NT2/D1 (cell line): ENCODE data around the gene ABO.

Source experiments
- DNase-seq: peaks from one replicate; pipeline ENCODE4 v3.0.0-alpha.2; 2011; ENCODE audit warnings: low read depth, low spot score
- H3K27me3 ChIP-seq: 2 replicates; pipeline ENCODE4 v1.6.0; 2011; ENCODE audit warnings: mild to moderate bottlenecking; ENCODE audit not compliant: insufficient read length, insufficient read depth
- H3K36me3 ChIP-seq: 2 replicates; pipeline ENCODE4 v1.6.1; 2011; ENCODE audit warnings: mild to moderate bottlenecking, low read length, mixed read lengths; ENCODE audit not compliant: insufficient read depth, insufficient read length
- H3K4me1 ChIP-seq: 2 replicates; pipeline ENCODE4 v1.5.1; 2011; ENCODE audit not compliant: insufficient read depth, insufficient read length
- H3K4me3 ChIP-seq: 2 replicates; pipeline ENCODE4 v1.5.1; 2011; ENCODE audit warnings: low read depth; ENCODE audit not compliant: insufficient read length
- H3K9ac ChIP-seq: 2 replicates; pipeline ENCODE4 v1.6.0; 2011; ENCODE audit warnings: low read depth; ENCODE audit not compliant: insufficient read length
- H3K9me3 ChIP-seq: 2 replicates; pipeline ENCODE4 v1.5.1; 2011; ENCODE audit warnings: mild to moderate bottlenecking, low read length; ENCODE audit not compliant: insufficient read depth
- SUZ12 ChIP-seq: IDR thresholded peaks from 2 replicates; pipeline ENCODE4 v1.6.1; 2011; ENCODE audit not compliant: insufficient read length, insufficient read depth; ENCODE audit errors: extremely low read depth
- YY1 ChIP-seq: IDR thresholded peaks from 2 replicates; pipeline ENCODE4 v1.6.1; 2011; ENCODE audit not compliant: insufficient read length, insufficient read depth
- ZNF274 ChIP-seq: IDR thresholded peaks from 2 replicates; pipeline ENCODE4 v1.6.1; 2011; ENCODE audit warnings: mild to moderate bottlenecking, low read depth, low read length

The ABO gene

DNA sequence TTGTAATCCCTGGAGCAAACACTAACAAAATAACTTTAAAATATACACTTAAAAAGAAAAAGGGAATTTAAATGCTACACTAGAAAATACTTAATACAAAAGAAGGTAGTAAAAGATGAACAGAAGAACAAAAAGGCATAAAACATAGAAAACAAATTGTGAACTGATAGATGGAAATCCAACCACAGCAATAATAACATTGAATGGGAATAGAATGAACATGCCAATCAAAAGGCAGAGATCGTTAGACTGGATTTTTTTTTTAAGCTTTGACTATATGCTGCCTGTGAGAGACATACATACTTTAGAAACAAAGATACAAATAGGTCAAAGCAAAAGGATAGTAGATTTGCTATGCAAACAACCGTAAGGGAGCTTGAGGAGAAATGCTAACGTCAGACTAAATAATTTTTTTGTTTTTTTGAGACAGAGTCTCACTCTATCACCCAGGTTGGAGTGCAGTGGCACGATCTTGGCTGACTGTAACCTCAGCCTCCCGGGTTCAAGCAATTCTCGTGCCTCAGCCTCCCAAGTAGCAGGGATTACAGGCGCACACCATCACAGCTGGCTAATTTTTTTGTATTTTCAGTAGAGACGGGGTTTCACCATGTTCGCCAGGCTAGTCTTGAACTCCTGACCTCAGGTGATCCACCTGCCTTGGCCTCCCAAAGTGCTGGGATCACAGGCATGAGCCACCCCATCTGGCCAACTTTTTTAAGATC is 6.5 kb downstream of the ABO start:
- Histone ChIP-seq H3K27me3 (peaks cover 8% of the 10 kb centered on the region), H3K36me3 (no peaks in the 10 kb centered on the region), H3K9ac (no peak overlapping the region), H3K4me3 (no peak overlapping the region), H3K9me3 (no peaks in the 10 kb centered on the region), H3K4me1 (no peaks in the 10 kb centered on the region)
- no peak for DNase-seq
- TF ChIP-seq YY1 (no peak), ZNF274 (no peak), SUZ12 (no peak)

DNA sequence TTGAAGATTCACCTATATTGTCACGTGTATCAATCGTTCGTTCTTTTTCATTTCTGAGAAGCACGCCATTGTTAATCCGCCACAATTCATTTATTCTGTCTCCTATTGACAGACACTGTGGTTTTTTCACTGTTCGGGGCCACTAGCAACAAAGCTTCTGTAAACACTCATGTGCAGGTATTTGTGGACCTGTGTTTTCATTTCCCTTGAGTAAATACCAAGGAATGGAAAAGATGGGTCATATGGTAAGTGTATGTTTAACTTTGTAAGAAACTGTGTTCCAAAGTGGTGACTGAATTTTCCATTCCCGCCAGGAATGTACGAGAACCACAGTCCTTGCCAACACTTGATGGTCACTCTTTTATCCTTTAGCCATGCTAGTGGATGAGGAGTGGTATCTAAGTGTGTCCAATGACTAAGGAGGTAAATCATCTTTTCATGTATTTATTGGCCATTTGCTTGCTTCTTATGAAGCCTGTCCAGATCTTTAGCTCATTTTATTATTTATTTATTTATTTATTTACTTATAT is 10.7 kb downstream of the ABO start:
- no peak for DNase-seq
- Histone ChIP-seq H3K9ac (no peak overlapping the region), H3K36me3 (no peaks in the 10 kb centered on the region), H3K4me1 (no peaks in the 10 kb centered on the region), H3K4me3 (no peak overlapping the region), H3K27me3 (no peaks in the 10 kb centered on the region), H3K9me3 (no peaks in the 10 kb centered on the region)
- TF ChIP-seq SUZ12 = no peak
- TF ChIP-seq ZNF274 = no peak
- no peak for TF ChIP-seq YY1

DNA sequence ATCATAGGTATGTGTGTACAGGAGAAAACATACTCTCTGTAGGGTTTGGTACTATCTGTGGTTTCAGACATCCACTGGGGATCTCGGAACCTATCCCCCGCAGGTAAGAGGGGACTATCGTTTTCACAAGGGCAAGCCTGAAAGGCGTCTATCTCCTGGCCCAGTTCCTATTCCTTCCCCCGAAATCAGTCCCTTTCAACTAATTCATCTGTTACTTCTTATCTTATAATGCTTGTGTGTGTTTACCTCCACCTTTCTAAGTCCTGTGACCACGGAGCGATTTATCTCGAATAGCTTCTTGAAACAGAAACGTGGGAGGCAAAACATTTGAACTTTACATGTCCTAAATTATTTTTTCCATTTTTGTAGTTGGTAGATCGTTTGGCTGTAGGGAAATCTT is 11.4 kb downstream of the ABO start:
- H3K36me3 ChIP-seq = no peaks in the 10 kb centered on the region
- H3K4me1 ChIP-seq = no peaks in the 10 kb centered on the region
- DNase-seq = no peak
- no peak overlapping the region for H3K4me3 ChIP-seq
- H3K27me3 ChIP-seq = no peaks in the 10 kb centered on the region
- H3K9ac ChIP-seq = no peak overlapping the region
- no peaks in the 10 kb centered on the region for H3K9me3 ChIP-seq
- TF ChIP-seq ZNF274 (no peak), YY1 (no peak), SUZ12 (no peak)

DNA sequence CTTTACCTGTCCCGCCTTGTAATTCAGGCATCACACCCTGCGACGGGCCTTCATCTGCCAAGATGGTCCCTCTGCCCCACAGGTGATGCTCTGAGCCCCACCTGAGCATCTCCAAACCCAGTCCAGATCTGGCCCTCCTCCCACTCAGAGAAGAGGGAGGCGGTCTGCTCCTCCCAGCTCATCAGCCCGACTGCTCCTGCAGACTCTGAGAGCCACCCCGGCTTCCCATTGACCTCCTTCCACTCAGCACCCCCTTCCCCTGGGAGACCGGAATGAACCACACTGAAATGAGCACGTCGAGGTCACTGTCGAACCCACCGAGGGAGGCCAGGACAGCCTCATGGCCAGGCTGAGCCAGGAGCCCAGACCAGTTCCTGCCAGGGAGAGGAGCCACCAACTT is 12.8 kb downstream of the ABO start:
- no peaks in the 10 kb centered on the region for H3K27me3 ChIP-seq
- H3K4me3 ChIP-seq = no peak overlapping the region
- H3K9me3 ChIP-seq = no peaks in the 10 kb centered on the region
- no peak overlapping the region for H3K9ac ChIP-seq
- peaks cover 2% of the 10 kb centered on the region for H3K4me1 ChIP-seq
- no peak for DNase-seq
- no peaks in the 10 kb centered on the region for H3K36me3 ChIP-seq
- no peak for TF ChIP-seq SUZ12
- no peak for TF ChIP-seq ZNF274
- no peak for TF ChIP-seq YY1

DNA sequence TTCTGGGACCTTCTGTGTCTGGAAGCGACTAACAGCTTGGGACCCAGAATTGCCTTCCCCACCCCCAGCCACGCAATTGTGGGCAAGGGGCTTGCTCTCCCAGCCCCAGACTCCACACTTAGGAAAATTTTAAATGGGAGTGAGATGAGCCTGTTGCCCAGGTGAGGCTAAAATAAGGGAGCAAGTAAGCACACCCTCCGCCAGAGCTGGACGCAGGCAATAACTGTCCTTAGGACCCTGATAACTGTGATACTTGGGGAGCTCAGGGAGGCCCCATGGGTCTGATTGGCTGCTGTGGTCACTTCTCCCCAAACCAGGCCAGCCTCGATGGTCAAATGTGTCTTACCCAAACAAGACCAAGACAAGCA is 13.3 kb downstream of the ABO start:
- no peaks in the 10 kb centered on the region for H3K9me3 ChIP-seq
- TF ChIP-seq YY1 (no peak), SUZ12 (no peak), ZNF274 (no peak)
- no peaks in the 10 kb centered on the region for H3K36me3 ChIP-seq
- H3K4me1 ChIP-seq = peaks cover 2% of the 10 kb centered on the region
- no peak overlapping the region for H3K4me3 ChIP-seq
- H3K9ac ChIP-seq = no peak overlapping the region
- no peaks in the 10 kb centered on the region for H3K27me3 ChIP-seq
- DNase-seq = no peak

DNA sequence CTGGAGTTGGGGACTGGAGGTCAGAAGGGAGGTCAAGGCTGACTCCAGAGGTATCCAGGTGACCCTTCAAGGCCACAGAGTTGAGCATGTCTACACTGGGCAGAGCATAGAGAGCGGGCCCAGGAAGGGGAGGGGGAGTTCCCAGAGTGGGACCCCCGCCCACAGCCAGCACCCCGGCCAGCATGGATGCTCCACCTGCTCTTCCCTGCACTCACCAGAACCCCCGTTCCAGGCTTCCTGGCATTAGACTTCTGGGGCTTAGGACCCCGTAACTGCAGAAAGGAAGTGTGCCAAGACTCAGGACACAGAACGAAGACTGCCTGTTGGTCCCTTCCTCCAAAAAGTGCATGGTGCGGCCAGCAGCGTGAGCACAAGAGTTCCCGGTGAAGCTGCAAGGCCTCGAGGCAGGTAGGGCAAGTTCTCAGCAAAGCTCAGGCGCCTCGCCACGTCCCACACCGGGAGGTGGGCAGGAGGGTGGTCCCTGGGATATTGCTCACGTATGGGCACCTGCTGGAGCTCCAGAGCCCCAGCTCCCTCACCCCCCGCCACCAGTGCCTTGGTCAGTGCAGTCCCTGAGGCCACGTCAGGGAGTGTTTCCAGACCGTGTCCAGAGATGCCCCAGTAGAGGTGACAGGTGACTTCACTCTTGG is 13.8 kb downstream of the ABO start:
- no peak overlapping the region for H3K4me3 ChIP-seq
- no peaks in the 10 kb centered on the region for H3K27me3 ChIP-seq
- DNase-seq = no peak

DNA sequence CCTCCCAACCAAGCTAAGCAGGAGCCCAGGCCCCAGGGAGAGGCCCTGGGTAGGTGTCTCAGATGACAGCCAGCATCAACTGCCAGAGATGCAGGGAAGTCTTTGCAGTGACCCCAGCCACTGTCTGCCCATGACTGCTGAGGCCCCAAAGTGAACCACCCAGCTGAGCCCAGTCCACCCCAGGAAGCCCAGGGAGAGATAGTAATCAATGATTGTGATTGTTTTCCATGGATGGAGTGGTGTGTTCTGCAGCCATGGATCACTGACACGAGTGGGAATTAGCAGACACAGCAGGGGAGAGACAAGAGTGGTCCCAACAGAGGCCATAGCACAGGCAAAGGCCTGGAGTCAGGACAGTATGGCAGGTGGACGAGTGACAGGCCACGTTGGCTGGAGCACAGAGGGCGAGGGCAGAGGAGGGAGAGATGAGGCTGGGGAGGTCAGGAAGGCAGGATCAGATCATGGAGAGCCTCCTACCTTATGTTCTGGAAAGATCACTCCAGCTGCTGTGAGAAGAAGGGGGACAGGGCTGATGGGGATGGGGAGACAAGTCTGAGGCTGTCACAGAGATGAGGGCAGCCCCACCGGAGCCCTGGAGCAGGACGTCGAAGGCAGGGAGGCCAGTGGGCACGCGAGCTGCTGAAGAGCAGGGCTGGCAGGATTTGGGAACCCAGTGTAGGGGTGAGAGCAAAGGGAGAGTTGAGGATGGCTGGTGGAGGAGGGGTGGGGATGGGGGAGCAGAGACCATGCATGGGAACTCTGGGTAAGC is 14.5 kb downstream of the ABO start:
- no peak for DNase-seq
- TF ChIP-seq SUZ12 (no peak), YY1 (no peak), ZNF274 (no peak)
- H3K9ac ChIP-seq = no peak overlapping the region
- no peaks in the 10 kb centered on the region for H3K36me3 ChIP-seq
- no peaks in the 10 kb centered on the region for H3K27me3 ChIP-seq
- H3K4me1 ChIP-seq = peaks cover 2% of the 10 kb centered on the region
- H3K9me3 ChIP-seq = no peaks in the 10 kb centered on the region
- H3K4me3 ChIP-seq = no peak overlapping the region

More for the DNA sequence above, 13.8 kb downstream of the ABO start:
- no peak for TF ChIP-seq ZNF274
- no peak for TF ChIP-seq SUZ12
- no peak for TF ChIP-seq YY1
- Histone ChIP-seq H3K9me3 (no peaks in the 10 kb centered on the region), H3K9ac (no peak overlapping the region), H3K4me1 (peaks cover 2% of the 10 kb centered on the region), H3K36me3 (no peaks in the 10 kb centered on the region)
